ENCODE measurements around the gene MTG2.

DNA sequence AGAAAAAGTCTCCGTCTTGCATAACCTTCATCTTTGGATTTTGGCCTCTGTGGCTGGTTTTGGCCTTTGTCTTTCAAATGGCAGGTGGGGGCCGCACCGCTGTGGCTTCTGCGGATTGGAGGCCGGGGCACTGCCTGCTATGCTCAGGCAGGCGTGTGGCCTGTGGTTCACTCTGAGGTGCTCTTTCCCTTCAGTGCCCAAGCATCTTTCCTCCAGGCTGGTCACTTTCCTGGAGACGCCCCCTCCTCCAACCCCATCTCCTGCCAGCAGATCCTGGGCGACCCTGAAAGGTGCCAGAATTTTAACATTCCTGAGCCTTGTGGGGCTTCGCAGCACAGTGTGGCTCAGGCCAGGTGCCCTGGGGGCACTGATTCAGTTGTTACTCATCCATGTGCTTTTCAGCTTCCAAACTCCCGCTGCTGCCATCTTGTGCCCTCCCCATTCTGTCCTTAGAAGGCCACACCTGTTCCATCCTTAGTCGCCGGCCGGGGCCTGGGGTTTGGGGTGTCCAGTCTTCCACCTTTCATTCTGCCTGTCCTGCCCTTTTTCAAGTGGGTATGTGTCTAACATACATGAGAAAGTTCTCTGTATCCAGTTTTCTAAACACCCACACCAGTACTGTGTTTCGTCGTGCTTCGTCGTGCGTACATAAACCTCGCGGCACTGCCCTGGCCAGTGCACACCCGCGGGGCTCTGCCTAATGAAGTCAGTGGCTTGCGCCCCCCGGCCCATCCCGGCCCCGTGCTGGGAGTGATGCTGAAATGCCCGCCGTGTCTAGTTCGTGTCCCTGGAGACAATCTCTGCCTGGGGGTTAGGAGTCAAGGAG lies 27.2 kb upstream of the MTG2 start:
- no peak for TF ChIP-seq POLR2A (IDR thresholded peaks at IDR 0.05)
- TF ChIP-seq CTCF (IDR thresholded peaks at IDR 0.05), result no peak

All from lower leg skin (tissue), 3 donors.